HG03520 (cell line): Measurements from ENCODE around the gene FAM76B.

Experiments used
- ATAC-seq: cut with Tn5 transposase; IDR thresholded peaks from one replicate; pipeline ENCODE4 v1.9.1; 2021; ENCODE audit warnings: mild to moderate bottlenecking, moderate library complexity; ENCODE audit not compliant: unreplicated experiment

FAM76B gene

GRCh38 chr11:95792700-95793099 lies 3.1 kb upstream of the FAM76B start:
- ATAC-seq, result no peak

- no peak for ATAC-seq
Observed at GRCh38 chr11:95792200-95792599, 2.6 kb upstream of the FAM76B start.

- no peak for ATAC-seq
Observed at GRCh38 chr11:95791709-95792033, 2.1 kb upstream of the FAM76B start.

- peak; percentile 13 for ATAC-seq
Observed at GRCh38 chr11:95790933-95791708, 1.5 kb upstream of the FAM76B start.

DNA sequence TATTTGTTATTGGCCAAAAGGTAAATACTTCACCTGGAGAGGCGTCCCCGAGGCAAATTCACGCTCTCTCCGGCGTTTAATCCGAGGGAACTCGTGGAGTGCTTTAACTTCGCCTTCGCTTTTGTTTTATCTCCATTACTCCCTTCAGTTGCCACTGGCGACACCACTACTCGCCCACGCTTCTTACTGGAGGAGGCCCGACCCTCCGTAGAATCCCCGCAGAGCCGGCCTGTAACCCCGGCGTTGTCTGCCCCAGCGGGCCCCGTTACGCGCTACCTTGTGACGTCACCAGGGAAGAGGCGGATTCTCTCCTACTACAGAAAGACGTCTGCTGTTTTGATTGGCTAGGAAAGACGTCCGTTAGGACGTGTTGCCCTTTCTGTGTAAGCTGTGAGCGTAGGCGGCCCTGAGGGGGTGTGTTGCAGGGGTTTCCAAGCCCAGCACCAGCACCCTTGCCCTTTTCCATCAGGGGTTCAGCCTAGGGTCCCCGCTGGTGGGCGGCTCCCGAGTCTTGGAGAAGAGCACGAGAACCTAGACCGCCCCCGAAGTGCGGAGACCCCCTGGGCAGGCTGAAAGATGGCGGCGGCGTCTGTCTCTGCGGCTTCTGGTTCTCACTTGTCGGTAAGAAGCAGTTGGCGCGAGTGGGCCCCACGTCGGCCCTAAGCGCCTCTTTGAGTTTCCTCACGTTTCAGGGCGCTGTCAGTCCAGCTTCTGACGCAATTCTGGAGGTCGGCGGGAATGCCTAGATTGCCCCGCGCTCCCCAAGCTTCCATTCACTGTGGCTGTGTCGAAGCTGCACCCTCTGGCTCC lies 746 bp upstream of the FAM76B start, which contains the start of gene CEP57:
CEP57 (plus strand) TSS at position 376 of the 810 bp plus-strand sequence; CDS start at position 577, 201 bp downstream.
- ATAC-seq, result peak; percentile 61

- ATAC-seq, result no peak
Observed at GRCh38 chr11:95788921-95789505, 569 bp downstream of the FAM76B start.

- no peak for ATAC-seq
Observed at GRCh38 chr11:95780544-95780943, 9.0 kb downstream of the FAM76B start.

DNA sequence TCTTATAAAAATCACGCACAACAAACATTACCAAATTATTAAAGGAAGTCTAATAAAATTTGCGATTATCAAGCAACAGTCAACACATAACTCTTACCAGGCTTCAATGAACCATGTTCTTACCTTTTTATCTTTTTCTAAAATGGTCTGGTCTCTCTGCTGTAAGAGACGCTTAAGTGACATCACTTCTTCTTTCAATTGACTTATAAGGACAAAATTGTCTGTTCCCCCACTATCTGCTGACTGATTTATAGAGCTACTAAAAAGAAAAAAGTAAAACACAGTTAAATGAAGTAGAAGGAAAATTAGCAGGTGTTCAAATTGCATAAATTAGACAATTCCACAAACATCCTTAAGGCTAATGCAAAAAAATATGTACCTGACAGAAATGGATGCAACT lies 10.9 kb downstream of the FAM76B start:
- no peak for ATAC-seq

- no peak for ATAC-seq
Observed at GRCh38 chr11:95776859-95777258, 12.7 kb downstream of the FAM76B start.

- ATAC-seq, result no peak
Observed at GRCh38 chr11:95768521-95768920, 21.1 kb downstream of the FAM76B start.

GRCh38 chr11:95767498-95767897 lies 22.1 kb downstream of the FAM76B start:
- no peak for ATAC-seq

DNA sequence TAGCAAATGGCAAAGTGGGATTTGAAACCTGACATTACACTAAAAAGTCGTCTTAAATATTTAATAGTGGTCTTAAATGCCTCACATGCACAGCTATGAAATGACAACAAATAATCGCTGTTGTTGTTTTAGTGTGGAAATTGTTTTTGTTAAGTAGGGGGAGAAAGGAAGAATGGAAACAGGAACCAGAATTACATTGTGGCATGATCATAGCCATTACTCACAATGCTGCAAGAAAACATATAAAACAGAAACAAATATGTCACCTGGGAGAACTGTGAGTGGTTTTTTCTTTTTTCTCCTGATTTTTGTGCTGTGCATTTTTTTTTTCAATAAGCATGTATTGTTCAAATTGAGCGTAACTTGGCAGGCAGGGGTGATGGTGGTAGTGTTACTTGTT lies 22.9 kb downstream of the FAM76B start:
- ATAC-seq, result no peak

- peak; percentile 70 for ATAC-seq
Observed at GRCh38 chr11:95764267-95764898, 25.2 kb downstream of the FAM76B start.

- no peak for ATAC-seq
Observed at GRCh38 chr11:95762534-95762933, 27.0 kb downstream of the FAM76B start.

GRCh38 chr11:95760941-95761340 lies 28.6 kb downstream of the FAM76B start:
- no peak for ATAC-seq

DNA sequence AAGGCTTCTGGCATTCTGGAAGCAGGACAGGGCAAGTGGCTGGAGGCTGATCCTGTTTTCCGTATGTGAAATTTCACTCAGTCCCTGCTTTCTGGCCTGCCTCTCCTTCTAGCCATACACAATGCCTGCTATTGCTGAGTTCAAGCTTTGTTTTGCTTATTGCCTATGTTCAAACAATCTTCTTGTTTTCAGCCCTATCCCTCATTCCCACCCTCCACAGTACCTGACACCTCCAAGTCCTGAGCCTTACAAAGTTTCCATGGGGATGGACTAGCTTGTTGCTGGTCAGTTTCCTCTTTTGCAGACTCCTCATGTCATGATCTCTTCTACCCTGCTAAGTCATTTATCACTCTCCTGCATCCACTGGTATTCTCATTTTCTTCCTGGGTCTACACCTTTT lies 38.1 kb downstream of the FAM76B start:
- ATAC-seq, result no peak

DNA sequence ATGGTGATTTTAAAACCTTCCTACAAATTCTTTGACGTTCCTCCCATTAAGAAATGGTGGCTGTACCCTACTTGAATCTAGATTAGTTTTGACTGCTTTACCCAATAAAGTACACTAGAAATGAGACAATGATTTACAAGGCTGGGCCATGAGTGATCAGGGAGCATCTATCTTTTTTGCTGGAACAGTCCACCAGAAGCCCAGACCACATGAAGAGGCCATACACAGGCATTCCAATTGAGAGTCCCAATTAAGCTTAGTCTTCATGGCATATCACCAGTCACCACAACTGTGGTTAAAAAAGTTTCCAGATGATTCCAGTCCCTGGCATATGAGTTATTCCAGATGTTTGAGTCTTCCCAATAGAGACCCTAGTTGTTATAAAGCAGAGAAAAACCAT lies 39.5 kb downstream of the FAM76B start:
- no peak for ATAC-seq

DNA sequence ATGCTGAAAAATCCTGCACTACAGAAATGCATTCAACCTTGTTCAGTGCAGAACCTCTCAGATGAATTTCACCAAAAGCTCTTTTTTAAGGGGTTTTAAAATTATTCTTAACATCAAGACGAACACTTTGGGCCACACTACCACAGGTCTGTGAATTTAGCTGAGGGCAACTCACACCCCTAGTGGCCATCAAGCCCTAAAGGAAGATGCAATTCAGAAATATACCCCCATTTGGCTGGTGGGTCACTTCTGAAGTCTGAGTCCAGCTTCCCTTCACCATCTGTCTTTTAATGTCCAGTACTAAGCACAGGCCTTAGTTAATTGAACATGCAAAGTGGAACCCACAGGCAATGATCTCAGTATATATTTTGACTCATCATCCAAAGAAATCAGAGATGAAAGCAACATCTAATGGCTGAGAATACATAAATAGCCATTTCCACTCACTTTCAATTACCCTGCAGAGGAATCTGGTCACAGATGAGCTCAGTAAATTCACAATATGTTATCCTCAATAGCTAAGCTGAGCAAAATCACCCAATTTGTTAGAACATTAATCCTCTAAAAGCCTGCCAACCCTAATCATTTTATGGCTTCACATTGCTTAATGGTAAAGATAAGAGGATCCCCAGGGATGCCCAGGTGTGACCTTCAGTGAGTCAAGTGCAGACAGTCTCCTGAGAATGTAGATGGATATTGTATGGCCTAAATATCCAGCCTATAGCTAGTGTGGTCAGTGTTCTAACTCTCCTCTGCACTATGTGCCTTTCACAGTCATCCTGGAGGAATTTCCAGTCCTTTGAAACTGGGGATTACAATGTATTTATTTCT lies 50.3 kb downstream of the FAM76B start:
- ATAC-seq, result no peak

DNA sequence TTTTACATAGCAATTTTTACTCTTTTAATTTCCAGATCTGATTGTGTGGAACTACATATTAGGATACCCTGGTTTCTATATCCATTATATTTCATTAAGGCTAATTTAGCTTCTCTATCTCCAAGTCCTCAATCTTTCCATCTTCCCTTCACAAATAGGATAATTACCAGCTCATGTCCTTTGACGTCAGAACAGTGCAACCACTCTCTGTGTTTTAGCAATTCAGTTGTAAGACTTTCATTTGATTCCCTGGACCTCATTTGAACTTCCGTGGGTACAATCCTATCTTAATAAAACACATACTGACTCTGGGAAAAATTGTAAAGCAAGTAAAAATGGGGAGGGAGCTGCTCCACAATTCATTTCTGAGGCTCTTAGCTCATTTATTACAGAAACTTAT lies 52.8 kb downstream of the FAM76B start:
- no peak for ATAC-seq

DNA sequence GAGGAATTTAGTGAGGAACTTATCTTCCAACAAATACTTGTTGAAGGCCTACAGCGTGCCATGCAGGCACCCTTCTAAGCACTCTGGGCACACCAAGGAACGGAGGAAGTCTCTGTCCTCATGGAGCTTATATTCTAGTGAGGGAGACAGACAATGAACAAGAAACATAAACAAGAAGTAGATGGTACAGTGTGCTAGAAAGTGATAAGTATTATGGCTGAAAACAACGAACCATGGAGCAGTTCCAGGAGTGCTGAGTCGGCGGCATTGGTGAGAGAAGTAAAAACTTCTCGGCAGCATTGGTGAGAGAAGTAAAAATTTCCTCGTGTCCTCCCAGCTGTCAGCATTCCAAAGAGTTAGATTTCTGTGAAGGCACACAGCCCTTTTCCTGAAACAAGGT lies 53.2 kb downstream of the FAM76B start:
- no peak for ATAC-seq
